Right lobe of liver (tissue), 6 donors: ENCODE measurements around the gene CLTA. TPM values are rescaled to one million over a fixed set of nuclear protein-coding genes. Genes with fewer than 3 reads are reported as not detected.
A peak's percentile ranks its signal among the peaks of the same experiment; 100 is the strongest.

Source experiments
- ATAC-seq, 4 donors: fragments of 200-7000 bp; cut with Tn5 transposase; one replicate each; pipeline ENCODE4 v1.9.1; 2020; ENCODE audit warnings: mild to moderate bottlenecking in 4 of 4, moderate library complexity in 4 of 4
- DNase-seq, 3 donors: peaks; one replicate each; pipeline ENCODE4 v3.0.0-alpha.2; 2020
- H3K27ac ChIP-seq, 3 donors: fragments of 200-600 bp; one replicate each; pipeline ENCODE4 v1.8.0; 2022
- H3K27me3 ChIP-seq, 2 donors: fragments of 200-600 bp; one replicate each; pipeline ENCODE4 v1.8.0; 2022
- H3K36me3 ChIP-seq, 4 donors: fragments of 200-600 bp; sonication (generic) in 1 of 4; one replicate each; pipeline versions ENCODE4 v1.5.1 to v1.8.0; 2017 to 2022; ENCODE audit warnings: control low read depth in 1 of 4
- H3K4me1 ChIP-seq, 4 donors: fragments of 200-600 bp; sonication (generic) in 1 of 4; one replicate each; pipeline versions ENCODE4 v1.5.1 to v1.8.0; 2017 to 2022; ENCODE audit warnings: control low read depth in 1 of 4
- H3K4me3 ChIP-seq, 3 donors: fragments of 200-600 bp; one replicate each; pipeline ENCODE4 v1.8.0; 2022
- H3K9me3 ChIP-seq, 4 donors: fragments of 200-600 bp; sonication (generic) in 1 of 4; one replicate each; pipeline versions ENCODE4 v1.5.1 to v1.8.0; 2017 to 2022; ENCODE audit warnings: control low read depth in 1 of 4
- CTCF ChIP-seq, 4 donors: fragments of 200-600 bp in 3 of 4; fragments of 450-650 bp in 1 of 4; IDR thresholded peaks; one replicate each; pipeline versions ENCODE4 v1.5.1 to v1.8.0; 2016 to 2022; ENCODE audit warnings: antibody characterized with exemption in 4 of 4, mild to moderate bottlenecking in 2 of 4
- POLR2A ChIP-seq: fragments of 450-650 bp; IDR thresholded peaks from one replicate; pipeline ENCODE4 v1.6.1; 2017; ENCODE audit warnings: antibody characterized with exemption, mild to moderate bottlenecking
- WGBS: methylation state at CpG from one replicate; pipeline ENCODE4 v1.1.6; 2018; ENCODE audit warnings: low coverage, low lambda C conversion rate; ENCODE audit not compliant: insufficient coverage; ENCODE audit errors: missing lambda C conversion rate; 5-methylcytosine and 5-hydroxymethylcytosine counted together
- intact Hi-C, 2 donors: fragments of 100-400 bp; cut with DNase I; formaldehyde crosslinking; loops; one replicate each; pipeline versions ENCODE4 v1.11.2 to v1.14.1; 2022
- total RNA-seq, 6 experiments: library from RNA; depleted of rRNA in 2 of 6; stranded (reverse); fragments of >200 nt in 2 of 6; fragmentation: NEBNext Ultra II Directional in 3 of 6; extraction: Animal tissue kit (Norgen Biotek cat#: 25700) in 3 of 6; gene quantifications; one replicate each; pipeline versions ENCODE4 v1.1.0 to v1.2.4, GENCODE V29; 2016 to 2023
- donor health status: DM: no; HTN: yes; CAD: no.
- donor health status: DM: no; HTN: no; CAD: no.
- donor health status: DM: no; HTN: no; CAD: no.
- donor health status: DM: no; HTN: yes; CAD: no.
- donor health status: DM: no; HTN: yes; CAD: no.

Gene CLTA
- total RNA-seq, 6 experiments from 2014 or later = 52.3 to 154 (median 72.7) TPM

GRCh38 chr9:36213989-36214388, 23.3 kb downstream of the CLTA start:
- no peaks in the 10 kb centered on the region for H3K9me3 ChIP-seq
- DNase-seq (no peak), ATAC-seq (no peak)
- TF ChIP-seq CTCF (IDR thresholded peaks at IDR 0.05) (no peak), POLR2A (no peak)
- intact Hi-C loops = no loop called here
- WGBS = 83% methylated on average over 4 of the region's 4 CpGs
- no peak overlapping the region for H3K27ac ChIP-seq
- H3K4me3 ChIP-seq = no peak overlapping the region
- no peaks in the 10 kb centered on the region for H3K27me3 ChIP-seq
- no peaks in the 10 kb centered on the region for H3K4me1 ChIP-seq
- H3K36me3 ChIP-seq = peaks cover 0 to 86% (median 23%) of the 10 kb centered on the region in 4 donors

- ATAC-seq = no peak
- peaks cover 2 to 86% (median 27%) of the 10 kb centered on the region in 4 donors for H3K36me3 ChIP-seq
- TF ChIP-seq CTCF (IDR thresholded peaks at IDR 0.05) = no peak
- no peak for TF ChIP-seq POLR2A
These were observed 23.9 kb downstream of the CLTA start for GRCh38 chr9:36214571-36214970.

GRCh38 chr9:36217256-36217968, 26.7 kb downstream of the CLTA start:
- Histone ChIP-seq H3K27ac (no peak overlapping the region), H3K9me3 (no peaks in the 10 kb centered on the region), H3K4me3 (no peak overlapping the region), H3K36me3 (peaks cover 3 to 90% (median 34%) of the 10 kb centered on the region in 4 donors), H3K27me3 (no peaks in the 10 kb centered on the region), H3K4me1 (no peaks in the 10 kb centered on the region)
- 65% methylated on average over 9 of the region's 13 CpGs for WGBS
- ATAC-seq = peak in 1 of 4 donors; percentile 11
- DNase-seq = no peak
- intact Hi-C loops = no loop called here
- TF ChIP-seq POLR2A = no peak
- no peak for TF ChIP-seq CTCF (IDR thresholded peaks at IDR 0.05)

More at GRCh38 chr9:36214571-36214970, 23.9 kb downstream of the CLTA start:
- Histone ChIP-seq H3K27me3 (no peaks in the 10 kb centered on the region), H3K4me1 (no peaks in the 10 kb centered on the region), H3K4me3 (no peak overlapping the region), H3K9me3 (no peaks in the 10 kb centered on the region), H3K27ac (no peak overlapping the region)
- DNase-seq = no peak
- intact Hi-C loops = no loop called here

GRCh38 chr9:36218011-36218410, 27.3 kb downstream of the CLTA start:
- no peak overlapping the region for H3K27ac ChIP-seq
- peaks cover 8 to 90% (median 38%) of the 10 kb centered on the region in 4 donors for H3K36me3 ChIP-seq
- no peaks in the 10 kb centered on the region for H3K9me3 ChIP-seq
- H3K27me3 ChIP-seq = no peaks in the 10 kb centered on the region
- ATAC-seq (peak in 1 of 4 donors; percentile 2), DNase-seq (no peak)
- no peak for TF ChIP-seq POLR2A
- TF ChIP-seq CTCF (IDR thresholded peaks at IDR 0.05) = no peak
- no peak overlapping the region for H3K4me3 ChIP-seq
- no peaks in the 10 kb centered on the region for H3K4me1 ChIP-seq
- intact Hi-C loops = no loop called here
- WGBS = 100% methylated on average over 5 of the region's 5 CpGs
